HG03039 (cell line): ENCODE measurements around the gene PARP8.
A peak's percentile ranks its signal among the peaks of the same experiment; 100 is the strongest.
"Not testable (repeated sequence)": the region's sequence is repeated elsewhere in the genome, so short reads cannot be mapped to it uniquely, and the experiment has no call there.

Source experiments
- ATAC-seq: cut with Tn5 transposase; IDR thresholded peaks from one replicate; pipeline ENCODE4 v1.9.1; 2021; ENCODE audit warnings: mild to moderate bottlenecking, moderate library complexity; ENCODE audit not compliant: unreplicated experiment

Gene PARP8

GRCh38 chr5:50675385-50675784 is 8.9 kb downstream of the PARP8 start:
- no peak for ATAC-seq

- not testable (repeated sequence) for ATAC-seq
Measured at GRCh38 chr5:50679554-50679953, 13.1 kb downstream of the PARP8 start.

GRCh38 chr5:50684721-50685120 is 18.3 kb downstream of the PARP8 start:
- ATAC-seq, result no peak

- ATAC-seq, result no peak
Measured at GRCh38 chr5:50687548-50687947, 21.1 kb downstream of the PARP8 start.

- no peak for ATAC-seq
Measured at GRCh38 chr5:50691399-50692016, 25.1 kb downstream of the PARP8 start.

GRCh38 chr5:50694027-50694590 is 27.7 kb downstream of the PARP8 start:
- ATAC-seq, result no peak

GRCh38 chr5:50694626-50695025 is 28.2 kb downstream of the PARP8 start:
- not testable (repeated sequence) for ATAC-seq

GRCh38 chr5:50697739-50698138 is 31.3 kb downstream of the PARP8 start:
- ATAC-seq, result peak; percentile 71

GRCh38 chr5:50699737-50700136 is 33.3 kb downstream of the PARP8 start:
- ATAC-seq, result no peak

GRCh38 chr5:50700706-50701105 is 34.3 kb downstream of the PARP8 start:
- ATAC-seq, result no peak

GRCh38 chr5:50702615-50703366 is 36.4 kb downstream of the PARP8 start:
- no peak for ATAC-seq

- no peak for ATAC-seq
Measured at GRCh38 chr5:50703367-50703666, 36.9 kb downstream of the PARP8 start.

- ATAC-seq, result no peak
Measured at GRCh38 chr5:50704730-50705129, 38.3 kb downstream of the PARP8 start.

GRCh38 chr5:50709471-50709870 is 43.0 kb downstream of the PARP8 start:
- no peak for ATAC-seq

- ATAC-seq, result no peak
Measured at GRCh38 chr5:50710838-50711237, 44.4 kb downstream of the PARP8 start.

GRCh38 chr5:50711280-50711679 is 44.8 kb downstream of the PARP8 start:
- ATAC-seq, result peak; percentile 97

GRCh38 chr5:50712479-50712878 is 46.0 kb downstream of the PARP8 start:
- no peak for ATAC-seq

- ATAC-seq, result no peak
Measured at GRCh38 chr5:50715001-50715400, 48.6 kb downstream of the PARP8 start.

GRCh38 chr5:50716134-50716533 is 49.7 kb downstream of the PARP8 start:
- ATAC-seq, result no peak

GRCh38 chr5:50717651-50718050 is 51.2 kb downstream of the PARP8 start:
- ATAC-seq, result no peak

GRCh38 chr5:50720061-50720710 is 53.7 kb downstream of the PARP8 start:
- ATAC-seq, result no peak

- ATAC-seq, result no peak
Measured at GRCh38 chr5:50722223-50722622, 55.8 kb downstream of the PARP8 start.
